HEK293 (cell line): Measurements from ENCODE around the gene CCL27.

Experiments used
- IKZF3 ChIP-seq: fragments of 450-650 bp; IDR thresholded peaks from 2 replicates; pipeline ENCODE4 v1.5.0; 2018; ENCODE audit warnings: missing biosample characterization, mild to moderate bottlenecking, missing genetic modification characterization, moderate library complexity
- KLF10 ChIP-seq: fragments of 450-650 bp; IDR thresholded peaks from 2 replicates; pipeline ENCODE4 v1.5.1; 2018; ENCODE audit warnings: missing biosample characterization, mild to moderate bottlenecking, missing genetic modification characterization
- KLF16 ChIP-seq: fragments of 450-650 bp; formaldehyde crosslinking; IDR thresholded peaks from 2 replicates; pipeline ENCODE4 v1.5.1; 2017; ENCODE audit warnings: missing biosample characterization, missing genetic modification characterization
- KLF9 ChIP-seq: fragments of 450-650 bp; formaldehyde crosslinking; IDR thresholded peaks from 2 replicates; pipeline ENCODE4 v1.5.1; 2016; ENCODE audit warnings: missing biosample characterization, missing genetic modification characterization, low read depth
- PATZ1 ChIP-seq: fragments of 450-650 bp; formaldehyde crosslinking; IDR thresholded peaks from 2 replicates; pipeline ENCODE4 v1.5.1; 2016; ENCODE audit warnings: missing biosample characterization, missing genetic modification characterization
- PRDM1 ChIP-seq: fragments of 450-650 bp; formaldehyde crosslinking; IDR thresholded peaks from 2 replicates; pipeline ENCODE4; 2016; ENCODE audit warnings: missing biosample characterization, missing genetic modification characterization
- SP3 ChIP-seq: fragments of 450-650 bp; formaldehyde crosslinking; IDR thresholded peaks from 2 replicates; pipeline ENCODE4 v1.5.1; 2016; ENCODE audit warnings: missing biosample characterization, missing genetic modification characterization
- SP7 ChIP-seq: fragments of 450-650 bp; formaldehyde crosslinking; IDR thresholded peaks from 2 replicates; pipeline ENCODE4 v1.5.1; 2016; ENCODE audit warnings: missing biosample characterization, missing genetic modification characterization
- WT1 ChIP-seq: fragments of 450-650 bp; formaldehyde crosslinking; IDR thresholded peaks from 2 replicates; pipeline ENCODE4 v1.5.1; 2016; ENCODE audit warnings: missing biosample characterization, missing genetic modification characterization
- YY1 ChIP-seq: fragments of 450-650 bp; formaldehyde crosslinking; IDR thresholded peaks from 2 replicates; pipeline ENCODE4 v1.5.1; 2018; ENCODE audit warnings: missing biosample characterization, missing genetic modification characterization
- ZBTB10 ChIP-seq: fragments of 450-650 bp; formaldehyde crosslinking; IDR thresholded peaks from 2 replicates; pipeline ENCODE4 v1.5.1; 2016; ENCODE audit warnings: missing biosample characterization, missing genetic modification characterization
- ZBTB17 ChIP-seq: fragments of 450-650 bp; formaldehyde crosslinking; IDR thresholded peaks from 2 replicates; pipeline ENCODE4 v1.5.1; 2016; ENCODE audit warnings: missing biosample characterization, missing genetic modification characterization
- ZBTB20 ChIP-seq: fragments of 450-650 bp; formaldehyde crosslinking; IDR thresholded peaks from 2 replicates; pipeline ENCODE4 v1.5.1; 2016; ENCODE audit warnings: missing biosample characterization, missing genetic modification characterization
- ZBTB48 ChIP-seq: fragments of 450-650 bp; formaldehyde crosslinking; IDR thresholded peaks from 2 replicates; pipeline ENCODE4 v1.5.1; 2016; ENCODE audit warnings: missing biosample characterization, missing genetic modification characterization
- ZFP69B ChIP-seq: fragments of 450-650 bp; formaldehyde crosslinking; IDR thresholded peaks from 2 replicates; pipeline ENCODE4 v1.5.1; 2016; ENCODE audit warnings: missing biosample characterization, missing genetic modification characterization
- ZIC2 ChIP-seq: fragments of 450-650 bp; formaldehyde crosslinking; IDR thresholded peaks from 2 replicates; pipeline ENCODE4 v1.5.1; 2016; ENCODE audit warnings: missing biosample characterization, missing genetic modification characterization
- ZNF146 ChIP-seq: fragments of 450-650 bp; formaldehyde crosslinking; IDR thresholded peaks from 2 replicates; pipeline ENCODE4 v1.5.1; 2016; ENCODE audit warnings: missing biosample characterization, missing genetic modification characterization
- ZNF184 ChIP-seq: fragments of 450-650 bp; IDR thresholded peaks from 2 replicates; pipeline ENCODE4 v1.5.1; 2018; ENCODE audit warnings: missing biosample characterization, mild to moderate bottlenecking, missing genetic modification characterization
- ZNF2 ChIP-seq: fragments of 450-650 bp; formaldehyde crosslinking; IDR thresholded peaks from 2 replicates; pipeline ENCODE4 v1.5.1; 2016; ENCODE audit warnings: missing biosample characterization, missing genetic modification characterization
- ZNF341 ChIP-seq: fragments of 450-650 bp; formaldehyde crosslinking; IDR thresholded peaks from 2 replicates; pipeline ENCODE4; 2016; ENCODE audit warnings: low read depth, missing biosample characterization, missing genetic modification characterization
- ZNF350 ChIP-seq: fragments of 450-650 bp; formaldehyde crosslinking; IDR thresholded peaks from 2 replicates; pipeline ENCODE4 v1.5.0; 2017; ENCODE audit warnings: missing biosample characterization, mild to moderate bottlenecking, missing genetic modification characterization
- ZNF366 ChIP-seq: fragments of 450-650 bp; formaldehyde crosslinking; conservative IDR thresholded peaks from 2 replicates; pipeline ENCODE4 v1.5.1; 2016; ENCODE audit warnings: missing biosample characterization, missing genetic modification characterization
- ZNF391 ChIP-seq: fragments of 450-650 bp; formaldehyde crosslinking; IDR thresholded peaks from 2 replicates; pipeline ENCODE4 v1.5.1; 2016; ENCODE audit warnings: low read depth, missing biosample characterization, missing genetic modification characterization, borderline replicate concordance
- ZNF571 ChIP-seq: fragments of 450-650 bp; formaldehyde crosslinking; IDR thresholded peaks from 2 replicates; pipeline ENCODE4 v1.5.0; 2017; ENCODE audit warnings: missing biosample characterization, missing genetic modification characterization
- ZNF600 ChIP-seq: fragments of 450-650 bp; formaldehyde crosslinking; IDR thresholded peaks from 2 replicates; pipeline ENCODE4 v1.5.1; 2016; ENCODE audit warnings: missing biosample characterization, missing genetic modification characterization
- ZNF629 ChIP-seq: fragments of 450-650 bp; formaldehyde crosslinking; IDR thresholded peaks from 2 replicates; pipeline ENCODE4 v1.5.1; 2017; ENCODE audit warnings: missing biosample characterization, missing genetic modification characterization
- ZNF660 ChIP-seq: fragments of 450-650 bp; IDR thresholded peaks from 2 replicates; pipeline ENCODE4 v1.5.1; 2018; ENCODE audit warnings: missing biosample characterization, mild to moderate bottlenecking, missing genetic modification characterization
- ZNF692 ChIP-seq: fragments of 450-650 bp; formaldehyde crosslinking; IDR thresholded peaks from 2 replicates; pipeline ENCODE4 v1.5.1; 2016; ENCODE audit warnings: missing biosample characterization, missing genetic modification characterization
- TF ChIP-seq, protein P1 (sequence below): fragments of 450-650 bp; formaldehyde crosslinking; optimal IDR thresholded peaks from 2 replicates; pipeline ENCODE3; 2016; ENCODE audit warnings: missing biosample characterization, mild to moderate bottlenecking, missing genetic modification characterization
- TF ChIP-seq, protein P2 (sequence below): fragments of 450-650 bp; formaldehyde crosslinking; IDR thresholded peaks from 2 replicates; pipeline ENCODE4 v1.5.1; 2016; ENCODE audit warnings: missing biosample characterization, missing genetic modification characterization

Gene CCL27

DNA sequence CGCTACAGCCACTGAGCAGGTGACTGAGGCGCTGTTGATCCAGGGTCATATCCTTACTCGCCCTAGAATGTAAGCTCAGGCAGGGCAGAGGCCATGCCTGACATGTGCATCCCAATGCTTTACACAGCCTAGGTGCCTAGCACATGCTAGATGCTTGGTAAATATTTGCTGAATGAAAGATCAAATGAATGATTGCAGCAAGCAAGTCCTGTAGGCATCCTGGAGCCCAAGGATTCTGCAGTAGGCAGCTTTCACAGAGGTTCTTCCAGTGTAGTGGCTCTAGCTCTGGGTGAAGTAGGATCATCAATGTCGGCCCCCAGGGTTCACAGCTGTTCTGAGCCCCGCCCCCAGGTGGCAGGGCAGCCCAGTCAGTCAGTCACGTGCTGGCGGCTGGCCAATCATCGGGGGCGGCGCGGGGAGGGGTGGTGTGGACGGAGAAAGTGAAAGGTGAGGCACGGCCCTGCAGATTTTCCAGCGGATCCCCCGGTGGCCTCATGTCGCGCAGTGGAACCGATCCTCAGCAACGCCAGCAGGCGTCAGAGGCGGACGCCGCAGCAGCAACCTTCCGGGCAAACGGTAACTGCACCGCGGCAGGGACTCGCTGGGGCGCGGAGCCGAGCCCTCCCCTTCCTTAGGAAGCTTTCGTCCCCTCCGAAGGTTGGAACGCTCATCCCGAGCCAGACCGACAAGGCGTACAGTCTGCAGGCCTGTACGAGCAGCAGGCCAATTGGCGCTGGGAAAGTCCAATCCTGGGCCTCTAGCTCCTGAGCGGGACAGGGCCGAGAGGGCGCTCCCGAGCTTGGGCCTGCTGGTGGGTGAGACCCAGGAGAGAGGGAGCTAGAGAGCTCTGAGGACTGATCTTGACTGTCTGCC lies 16.0 kb downstream of the CCL27 start, which contains the start of gene GALT (continued):
- TF ChIP-seq ZNF692 (peak; percentile 32; the same call in 1 of the 2 replicates), PRDM1 (peak; percentile 68), ZNF660 (tag by site-specific recombination) (no peak; the same call in none of the 2 replicates), ZNF184 (tag by site-specific recombination) (no peak), PATZ1 (tag by site-specific recombination) (peak; percentile 91), ZNF391 (0 out of 2 replicates have a peak, but pooled peaks have one; percentile 60), KLF16 (tag by site-specific recombination) (peak; percentile 66), SP7 (tag by site-specific recombination) (peak; percentile 75), ZNF366 (0 out of 2 replicates have a peak, but pooled peaks have one; percentile 38), KLF10 (tag by site-specific recombination) (peak; percentile 53; the same call in 1 of the 2 replicates), ZNF350 (tag by site-specific recombination) (no peak), YY1 (no peak), ZBTB20 (peak; percentile 59; the same call in 1 of the 2 replicates), ZBTB17 (peak; percentile 76), ZNF629 (tag by site-specific recombination) (0 out of 2 replicates have a peak, but pooled peaks have one; percentile 52), ZNF600 (tag by site-specific recombination) (peak; percentile 96), IKZF3 (tag by site-specific recombination) (0 out of 2 replicates have a peak, but pooled peaks have one; percentile 30), ZNF341 (tag by site-specific recombination) (peak; percentile 89), ZNF571 (tag by site-specific recombination) (no peak), ZBTB48 (peak; percentile 47; the same call in 1 of the 2 replicates), ZNF2 (tag by site-specific recombination) (peak; percentile 27; the same call in 1 of the 2 replicates), KLF9 (tag by site-specific recombination) (peak; percentile 86), SP3 (tag by site-specific recombination) (peak; percentile 65), ZFP69B (tag by site-specific recombination) (0 out of 2 replicates have a peak, but pooled peaks have one; percentile 47), ZBTB10 (tag by site-specific recombination) (0 out of 2 replicates have a peak, but pooled peaks have one; percentile 27), WT1 (tag by site-specific recombination) (0 out of 2 replicates have a peak, but pooled peaks have one; percentile 22), ZIC2 (tag by site-specific recombination) (peak; percentile 36; the same call in 1 of the 2 replicates), ZNF146 (tag by site-specific recombination) (no peak)
- TF ChIP-seq, protein P1, sequence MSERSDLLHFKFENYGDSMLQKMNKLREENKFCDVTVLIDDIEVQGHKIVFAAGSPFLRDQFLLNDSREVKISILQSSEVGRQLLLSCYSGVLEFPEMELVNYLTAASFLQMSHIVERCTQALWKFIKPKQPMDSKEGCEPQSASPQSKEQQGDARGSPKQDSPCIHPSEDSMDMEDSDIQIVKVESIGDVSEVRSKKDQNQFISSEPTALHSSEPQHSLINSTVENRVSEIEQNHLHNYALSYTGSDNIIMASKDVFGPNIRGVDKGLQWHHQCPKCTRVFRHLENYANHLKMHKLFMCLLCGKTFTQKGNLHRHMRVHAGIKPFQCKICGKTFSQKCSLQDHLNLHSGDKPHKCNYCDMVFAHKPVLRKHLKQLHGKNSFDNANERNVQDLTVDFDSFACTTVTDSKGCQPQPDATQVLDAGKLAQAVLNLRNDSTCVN (tag by site-specific recombination), result peak; percentile 57
- TF ChIP-seq, protein P2, sequence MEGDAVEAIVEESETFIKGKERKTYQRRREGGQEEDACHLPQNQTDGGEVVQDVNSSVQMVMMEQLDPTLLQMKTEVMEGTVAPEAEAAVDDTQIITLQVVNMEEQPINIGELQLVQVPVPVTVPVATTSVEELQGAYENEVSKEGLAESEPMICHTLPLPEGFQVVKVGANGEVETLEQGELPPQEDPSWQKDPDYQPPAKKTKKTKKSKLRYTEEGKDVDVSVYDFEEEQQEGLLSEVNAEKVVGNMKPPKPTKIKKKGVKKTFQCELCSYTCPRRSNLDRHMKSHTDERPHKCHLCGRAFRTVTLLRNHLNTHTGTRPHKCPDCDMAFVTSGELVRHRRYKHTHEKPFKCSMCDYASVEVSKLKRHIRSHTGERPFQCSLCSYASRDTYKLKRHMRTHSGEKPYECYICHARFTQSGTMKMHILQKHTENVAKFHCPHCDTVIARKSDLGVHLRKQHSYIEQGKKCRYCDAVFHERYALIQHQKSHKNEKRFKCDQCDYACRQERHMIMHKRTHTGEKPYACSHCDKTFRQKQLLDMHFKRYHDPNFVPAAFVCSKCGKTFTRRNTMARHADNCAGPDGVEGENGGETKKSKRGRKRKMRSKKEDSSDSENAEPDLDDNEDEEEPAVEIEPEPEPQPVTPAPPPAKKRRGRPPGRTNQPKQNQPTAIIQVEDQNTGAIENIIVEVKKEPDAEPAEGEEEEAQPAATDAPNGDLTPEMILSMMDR (tag by site-specific recombination), result peak; percentile 98
